GM21423 (cell line): ENCODE measurements around the gene DENND1A.
A peak's percentile ranks its signal among the peaks of the same experiment; 100 is the strongest.

Experiments
- ATAC-seq: cut with Tn5 transposase; IDR thresholded peaks from one replicate; pipeline ENCODE4 v1.9.1; 2021; ENCODE audit warnings: mild to moderate bottlenecking, moderate library complexity; ENCODE audit not compliant: unreplicated experiment

DENND1A gene

DNA sequence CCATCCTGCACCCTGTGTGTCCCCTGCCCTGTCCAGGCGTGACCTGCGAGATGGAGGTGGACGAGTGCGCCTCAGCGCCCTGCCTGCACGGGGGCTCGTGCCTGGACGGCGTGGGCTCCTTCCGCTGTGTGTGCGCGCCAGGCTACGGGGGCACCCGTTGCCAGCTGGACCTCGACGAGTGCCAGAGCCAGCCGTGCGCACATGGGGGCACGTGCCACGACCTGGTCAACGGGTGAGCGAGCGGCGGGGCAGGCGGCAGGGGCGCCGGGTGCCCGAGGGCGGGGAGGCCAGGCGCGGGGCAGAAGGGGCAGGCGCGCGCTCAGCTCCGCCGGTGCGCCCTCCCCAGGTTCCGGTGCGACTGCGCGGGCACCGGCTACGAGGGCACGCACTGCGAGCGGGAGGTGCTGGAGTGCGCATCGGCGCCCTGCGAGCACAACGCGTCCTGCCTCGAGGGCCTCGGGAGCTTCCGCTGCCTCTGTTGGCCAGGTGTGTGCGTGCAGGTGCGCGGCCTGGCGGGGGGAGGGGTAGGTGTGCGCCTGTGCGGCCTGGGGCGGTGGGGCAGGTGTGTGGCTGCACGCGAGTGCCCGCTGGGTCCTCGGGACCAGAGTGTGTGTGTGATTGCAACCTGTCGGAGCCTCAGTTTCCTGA, 563.9 kb downstream of the DENND1A start:
- no peak for ATAC-seq

DNA sequence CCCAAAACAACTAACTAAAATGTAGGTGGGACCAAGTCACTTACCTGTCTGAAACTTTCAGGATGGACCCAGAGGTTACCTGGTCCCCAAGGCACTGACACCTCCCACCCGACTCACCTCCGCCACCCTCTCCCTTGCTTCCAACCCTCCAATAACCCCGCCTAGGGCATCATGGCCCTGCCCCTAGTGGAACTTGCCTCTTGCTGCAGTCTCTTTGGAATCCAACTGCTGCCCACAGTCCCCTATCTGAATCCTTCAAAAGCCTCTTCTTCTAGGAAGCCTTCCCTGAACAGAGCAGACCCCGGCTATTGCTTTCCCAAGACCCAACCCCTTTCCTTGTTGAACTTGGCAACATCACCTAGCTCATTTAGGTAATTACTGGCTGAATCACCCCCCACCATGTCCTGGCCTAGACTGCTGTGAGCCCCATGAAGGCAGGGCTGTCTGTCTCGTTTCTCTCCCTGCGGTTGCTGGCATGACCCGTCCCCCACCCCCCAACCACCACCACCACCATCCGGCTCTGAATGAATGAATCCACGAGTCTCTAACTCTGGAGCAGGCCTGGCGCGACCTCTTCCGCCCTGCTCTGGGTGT, 564.5 kb downstream of the DENND1A start:
- no peak for ATAC-seq

DNA sequence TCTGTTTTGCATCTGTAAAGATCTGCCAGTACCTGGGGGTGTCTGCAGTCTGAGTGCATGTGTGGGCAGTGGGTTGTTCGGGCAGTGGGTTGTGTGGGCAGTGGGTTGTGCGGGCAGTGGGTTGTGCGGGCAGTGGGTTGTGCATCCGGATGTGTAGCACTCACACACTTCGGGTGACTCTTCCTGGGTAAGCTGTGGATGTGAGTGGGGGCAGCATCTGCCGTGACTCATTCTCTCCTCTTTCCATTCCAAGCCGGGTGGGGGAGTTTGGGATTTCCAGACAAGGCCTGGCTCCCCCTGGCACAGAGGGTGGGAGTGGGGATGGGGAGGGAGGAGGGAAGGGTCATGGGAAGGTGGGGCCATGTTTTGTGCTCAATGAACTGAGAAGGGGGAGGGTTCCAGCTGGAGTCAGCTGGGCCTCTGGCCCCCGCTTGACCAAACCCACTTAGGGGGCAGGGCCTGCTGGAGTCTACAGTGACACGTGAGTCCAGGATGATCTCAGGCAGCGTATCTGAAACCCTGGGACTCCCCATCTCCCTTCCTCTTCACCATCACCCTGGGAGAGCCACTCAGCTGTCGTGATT, 565.6 kb downstream of the DENND1A start:
- no peak for ATAC-seq

DNA sequence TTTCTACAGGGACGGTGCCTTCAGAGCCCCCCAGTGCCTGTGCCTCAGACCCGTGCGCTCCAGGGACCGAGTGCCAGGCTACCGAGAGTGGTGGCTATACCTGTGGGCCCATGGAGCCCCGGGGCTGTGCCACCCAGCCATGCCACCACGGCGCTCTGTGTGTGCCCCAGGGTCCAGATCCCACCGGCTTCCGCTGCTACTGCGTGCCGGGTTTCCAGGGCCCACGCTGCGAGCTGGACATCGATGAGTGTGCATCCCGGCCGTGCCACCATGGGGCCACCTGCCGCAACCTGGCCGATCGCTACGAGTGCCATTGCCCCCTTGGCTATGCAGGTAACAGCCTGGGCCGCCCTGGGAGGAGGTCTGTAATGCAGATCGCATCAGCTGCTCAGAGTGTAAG, 567.1 kb downstream of the DENND1A start:
- ATAC-seq: no peak

DNA sequence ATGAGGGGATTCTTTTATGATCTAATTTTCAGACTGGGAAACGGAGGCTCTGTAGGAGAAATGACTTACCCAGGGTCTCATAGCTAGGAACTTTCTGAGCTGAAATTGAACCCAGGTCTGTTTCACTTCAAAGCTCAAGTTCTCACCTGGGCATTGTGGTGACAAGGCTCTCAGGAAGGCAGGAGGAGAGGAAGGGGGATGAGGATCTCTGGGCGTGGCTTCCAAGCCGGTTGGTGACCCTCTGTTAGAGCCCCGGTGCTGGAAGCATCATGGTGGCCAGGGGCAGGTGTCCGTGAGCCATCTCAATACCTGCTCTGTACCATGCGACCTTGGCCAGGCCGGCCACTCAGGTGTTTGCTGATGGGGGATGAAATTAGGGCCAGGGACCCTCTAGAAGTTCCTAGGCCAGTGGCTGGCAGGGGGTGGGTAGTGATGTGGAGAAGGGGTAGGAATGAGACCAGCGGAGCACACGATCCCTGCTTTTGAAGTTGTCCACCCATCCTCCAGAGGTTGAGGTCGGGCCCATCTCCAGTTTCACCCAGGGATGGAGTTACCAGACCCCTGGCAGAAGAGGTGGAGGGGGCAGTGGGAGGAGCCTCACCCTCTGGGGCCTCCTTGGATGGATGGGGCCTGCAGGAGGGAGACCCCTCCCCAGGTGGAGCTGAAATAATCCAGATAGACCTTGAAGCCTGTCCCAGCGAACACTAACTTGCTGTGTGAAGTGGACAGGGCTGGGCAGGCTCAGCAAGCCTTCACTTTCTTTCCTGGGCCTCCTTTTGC, 568.0 kb downstream of the DENND1A start:
- ATAC-seq: no peak

DNA sequence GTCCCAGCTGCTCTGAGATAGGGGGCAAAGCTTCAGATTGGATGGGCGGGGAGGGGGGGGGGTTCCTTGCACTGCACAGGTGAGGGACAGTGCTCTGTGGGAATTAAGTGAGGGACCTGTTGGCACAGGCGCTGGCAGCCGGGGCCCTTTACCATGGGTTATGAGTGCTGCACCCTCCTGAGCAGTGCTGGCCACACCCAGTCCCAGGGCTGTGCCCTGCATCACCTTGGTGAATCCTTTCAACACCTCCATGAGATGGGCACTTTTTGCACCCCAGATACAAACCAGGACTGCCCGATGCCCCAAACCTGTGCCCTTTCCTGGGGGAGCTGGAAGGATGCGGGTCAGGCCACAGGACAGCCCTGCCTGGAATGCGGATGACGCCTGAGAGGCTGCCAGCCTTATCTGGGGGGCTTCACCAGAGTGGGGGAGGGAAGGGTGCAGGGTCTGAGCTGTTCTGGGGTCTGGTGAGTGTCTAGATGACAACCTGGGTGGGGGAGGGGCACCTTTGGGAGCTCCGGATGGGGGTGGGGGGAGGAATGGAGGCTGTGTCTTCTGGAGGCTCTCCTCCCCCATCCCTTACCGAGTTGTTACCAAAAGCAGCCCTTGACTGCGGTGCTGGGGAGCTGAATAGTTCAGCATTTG, 568.7 kb downstream of the DENND1A start:
- ATAC-seq: no peak

DNA sequence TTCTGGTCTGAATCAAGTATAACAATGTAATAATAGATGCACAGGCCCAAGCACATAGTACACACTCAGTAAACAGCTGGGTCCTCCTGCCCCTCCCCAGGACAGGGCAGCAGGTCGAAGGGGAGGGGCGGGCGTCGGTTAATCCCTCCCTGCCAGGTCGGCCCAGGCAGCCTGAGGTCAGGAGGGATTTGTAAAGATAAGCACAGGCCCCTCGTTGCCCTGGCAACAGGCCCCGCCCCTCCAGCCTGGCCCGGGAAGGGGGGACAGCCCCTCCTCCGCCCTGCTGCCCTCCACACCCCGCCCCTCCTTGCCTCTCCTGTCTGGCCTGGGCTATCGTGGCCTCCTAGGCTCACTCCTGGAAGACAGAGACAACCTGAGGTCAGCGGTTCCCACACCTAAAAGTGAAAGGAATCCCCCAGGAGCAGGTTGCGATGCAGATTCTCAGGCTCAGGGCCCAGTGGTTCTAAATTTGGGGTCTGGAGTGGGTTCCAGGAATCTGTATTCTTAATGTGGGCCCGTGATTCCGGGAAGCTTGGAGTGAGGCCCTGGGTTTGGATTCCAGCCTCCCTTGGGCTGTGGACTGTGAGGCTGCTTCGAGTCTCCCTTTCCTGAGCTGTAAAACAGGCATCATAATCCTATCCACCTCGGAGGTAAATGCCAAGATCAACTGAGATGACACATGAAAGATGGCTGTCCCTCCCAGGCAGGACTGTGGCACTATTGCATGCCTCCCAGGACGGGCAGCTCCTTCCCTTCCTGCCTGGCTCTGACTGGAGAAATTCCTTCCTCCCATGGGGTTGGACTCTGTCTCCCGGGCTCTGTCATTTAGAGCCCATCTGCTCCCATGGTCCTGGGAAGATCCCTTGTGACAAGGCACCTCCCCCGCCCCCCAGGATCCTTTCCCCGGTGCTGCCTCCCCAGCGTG, 569.5 kb downstream of the DENND1A start:
- no peak for ATAC-seq

DNA sequence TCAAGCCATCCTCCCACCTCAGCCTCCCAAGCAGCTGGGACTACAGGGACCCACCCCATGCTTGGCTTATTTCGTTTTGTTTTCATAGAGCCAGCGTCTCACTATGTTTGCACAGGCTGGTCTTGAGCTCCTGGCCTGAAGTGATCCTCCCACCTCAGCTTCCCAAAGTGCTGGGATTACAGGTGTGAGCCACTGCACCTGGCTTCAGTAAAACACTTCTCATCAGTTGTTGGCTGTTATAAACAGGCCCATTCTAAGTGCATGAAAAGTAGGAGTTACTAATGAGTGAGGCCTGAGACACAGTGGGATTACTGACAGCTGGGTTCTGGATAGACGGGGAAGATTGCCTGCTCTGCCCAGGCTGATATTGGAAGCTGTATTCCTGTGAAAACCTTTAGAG, 570.4 kb downstream of the DENND1A start:
- ATAC-seq: no peak

DNA sequence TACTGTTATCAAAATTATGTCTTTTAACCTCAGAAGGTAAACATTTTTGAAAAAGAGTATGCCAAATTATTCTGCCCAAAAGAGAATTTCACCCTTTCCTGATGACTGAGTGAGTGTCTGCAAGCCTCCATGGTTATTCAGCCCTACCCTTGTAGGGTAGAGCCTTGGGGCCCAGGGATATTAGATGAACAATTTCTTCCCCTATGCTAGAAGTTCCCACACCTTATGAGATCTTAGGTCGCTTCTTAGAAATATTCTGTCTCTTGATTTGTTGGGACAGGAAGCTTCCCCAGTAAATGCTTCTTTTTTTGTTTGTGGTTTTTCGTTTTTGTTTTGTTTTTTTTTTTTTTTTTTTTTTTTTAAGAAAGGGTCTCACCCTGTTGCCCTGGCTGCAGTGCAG, 570.8 kb downstream of the DENND1A start:
- no peak for ATAC-seq

DNA sequence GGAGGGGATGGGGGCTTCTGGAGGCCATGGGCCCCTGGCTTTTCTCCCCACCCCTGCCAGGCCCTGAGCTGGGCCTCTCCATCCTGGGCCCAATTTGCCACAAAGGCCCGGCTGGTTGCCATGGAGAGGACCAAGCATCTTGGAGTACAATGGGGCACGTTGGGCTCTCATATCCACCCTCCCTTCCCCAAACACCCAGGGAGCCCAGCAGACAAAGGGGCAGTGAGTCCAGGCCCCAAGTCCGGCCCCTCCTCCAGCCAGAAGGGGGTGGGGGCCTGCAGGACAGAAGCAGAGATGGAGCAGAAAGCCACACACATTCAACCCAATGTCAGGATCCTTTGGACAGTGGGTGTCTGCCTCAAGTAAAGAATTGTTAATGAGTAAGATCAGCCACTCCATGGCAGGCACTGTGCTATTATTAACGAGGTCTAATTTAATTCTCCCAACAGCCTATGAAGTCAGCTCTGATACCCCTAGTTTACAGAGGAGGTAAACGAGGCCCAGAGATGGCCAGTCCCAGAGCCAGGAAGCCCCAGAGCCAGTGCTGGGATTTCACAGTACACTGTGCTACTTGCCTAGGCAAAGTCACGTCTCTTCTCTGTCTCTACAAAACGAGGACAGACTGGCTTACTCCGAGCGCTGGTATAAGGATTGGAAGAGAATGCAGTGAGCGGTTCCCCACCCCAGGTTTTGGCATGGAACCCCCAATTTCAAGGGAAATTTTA, 571.6 kb downstream of the DENND1A start:
- no peak for ATAC-seq

DNA sequence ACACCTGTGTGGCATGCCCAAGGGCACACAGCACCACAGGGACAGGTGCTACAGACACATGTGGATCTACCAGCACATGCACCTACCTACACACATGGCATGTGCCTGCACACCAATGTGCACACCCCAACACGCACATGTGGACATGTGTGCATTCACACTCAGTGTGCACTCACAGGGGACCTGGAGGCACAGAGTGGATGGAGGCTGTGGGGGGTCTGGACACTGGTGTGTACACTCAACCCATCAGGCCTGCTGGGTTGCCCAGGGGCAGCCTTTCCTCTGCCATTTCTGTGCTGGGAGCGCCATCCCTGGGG, 572.2 kb downstream of the DENND1A start:
- no peak for ATAC-seq

DNA sequence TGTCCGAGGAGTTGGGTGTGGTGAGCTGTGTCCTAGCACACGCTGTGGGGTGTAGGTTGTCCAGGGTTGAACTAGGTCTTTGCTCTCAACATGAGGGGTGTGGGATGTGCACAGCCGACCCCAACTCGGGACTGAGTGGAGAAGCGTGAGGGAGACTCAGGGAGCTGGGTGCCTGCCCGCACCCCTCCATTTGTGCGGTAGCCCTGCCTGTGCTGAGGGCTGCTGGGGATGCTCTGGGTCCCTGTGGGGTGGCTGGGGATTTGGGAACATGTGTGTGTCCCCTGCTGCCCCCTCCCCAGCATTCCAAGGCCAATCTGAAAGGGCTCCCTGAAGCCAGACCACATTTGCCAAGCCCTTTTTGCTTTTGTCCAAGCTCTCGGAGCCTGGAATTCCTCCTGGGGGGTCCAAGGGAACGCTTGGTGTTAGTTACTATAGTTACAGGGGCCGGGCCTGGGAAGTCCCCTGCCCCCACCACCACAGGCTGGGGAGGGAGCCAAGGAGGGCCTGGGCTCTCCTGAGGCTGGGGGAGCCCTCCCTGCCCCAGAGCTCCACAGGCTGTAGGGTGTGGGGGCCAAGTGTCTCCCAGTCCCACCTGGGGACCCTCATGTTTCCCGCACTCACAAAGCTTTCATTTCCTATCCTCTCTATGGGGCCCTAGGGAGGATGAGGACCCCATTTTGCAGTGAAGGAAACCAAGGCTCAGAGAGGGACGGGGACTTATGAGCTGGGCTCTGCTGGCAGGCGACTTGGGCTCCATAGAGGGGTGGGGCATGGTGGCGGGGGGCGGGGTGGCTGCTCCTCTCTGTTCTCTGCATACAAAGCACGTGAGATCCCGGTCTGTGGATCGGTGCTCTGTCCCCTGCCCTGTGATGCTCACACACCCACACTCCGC, 572.8 kb downstream of the DENND1A start:
- ATAC-seq: no peak

DNA sequence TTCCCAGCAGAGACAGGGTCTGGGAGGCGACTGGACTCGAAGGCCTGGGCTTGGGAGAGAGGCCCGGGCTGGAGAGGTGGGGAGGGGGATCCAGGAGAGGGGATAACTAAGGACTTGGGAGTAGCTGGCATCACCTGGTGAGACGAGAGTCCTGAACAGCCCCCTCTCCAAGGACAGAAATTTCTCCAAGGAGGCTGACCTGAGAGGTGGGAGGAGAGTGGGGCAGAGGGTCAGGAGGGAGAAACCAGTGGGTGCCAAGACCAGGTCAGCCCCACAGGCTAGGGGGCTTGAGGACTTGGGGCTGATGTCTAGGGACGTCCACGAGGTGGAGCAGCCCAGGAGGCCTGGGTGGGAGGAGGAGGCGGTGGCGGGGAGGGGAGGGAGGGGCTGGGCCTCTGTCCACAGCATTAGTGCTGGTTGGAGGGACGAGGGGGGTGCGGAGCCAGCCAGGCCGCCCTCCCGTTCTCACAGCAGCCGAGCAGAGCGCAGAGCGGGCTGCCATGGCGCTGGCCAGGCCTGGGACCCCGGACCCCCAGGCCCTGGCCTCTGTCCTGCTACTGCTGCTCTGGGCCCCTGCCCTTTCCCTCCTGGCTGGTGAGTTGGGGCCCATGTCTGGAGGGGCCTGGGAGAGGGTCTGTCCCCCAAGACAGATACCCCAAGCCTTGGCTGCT, 574.0 kb downstream of the DENND1A start, which contains the start of gene CRB2:
TSS of gene CRB2 (plus strand) at position 437 of the 671 bp plus-strand sequence. CDS start at position 501, 64 bp downstream.
- ATAC-seq: no peak

DNA sequence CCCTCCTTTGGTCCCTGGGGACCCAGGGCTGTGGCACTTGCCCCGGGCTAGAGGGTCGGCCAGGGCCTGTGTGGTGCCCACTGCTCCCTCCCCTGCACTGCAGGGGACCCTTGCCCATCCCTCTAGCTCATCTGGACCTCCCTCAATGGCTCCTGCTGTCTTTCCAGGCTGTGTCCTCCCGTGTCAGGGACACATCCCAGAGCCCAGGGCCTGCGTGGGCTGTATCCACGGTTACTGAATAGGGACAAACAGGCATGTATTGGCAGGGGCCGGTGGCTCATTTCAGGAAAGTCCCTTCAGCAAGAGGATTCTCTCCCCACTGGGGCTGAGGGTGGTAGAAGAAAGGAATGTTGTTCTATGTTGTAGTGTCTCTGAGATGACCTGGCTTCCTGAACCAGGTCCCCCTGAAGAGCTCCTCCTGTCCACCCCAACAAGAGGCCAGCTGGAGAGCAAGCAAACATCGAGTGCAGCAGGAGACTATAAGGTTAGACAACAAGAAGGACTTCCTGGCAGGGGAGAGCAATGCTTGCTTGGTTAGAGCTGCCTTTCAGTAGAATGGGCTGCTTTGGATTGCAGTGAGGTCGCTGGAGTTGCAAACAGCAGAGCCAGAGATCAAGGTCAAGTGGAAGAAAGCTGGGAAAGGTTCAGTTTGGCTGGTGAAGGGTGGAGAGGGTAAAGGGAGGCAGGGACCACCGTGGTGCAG, 575.0 kb downstream of the DENND1A start:
- ATAC-seq: no peak

DNA sequence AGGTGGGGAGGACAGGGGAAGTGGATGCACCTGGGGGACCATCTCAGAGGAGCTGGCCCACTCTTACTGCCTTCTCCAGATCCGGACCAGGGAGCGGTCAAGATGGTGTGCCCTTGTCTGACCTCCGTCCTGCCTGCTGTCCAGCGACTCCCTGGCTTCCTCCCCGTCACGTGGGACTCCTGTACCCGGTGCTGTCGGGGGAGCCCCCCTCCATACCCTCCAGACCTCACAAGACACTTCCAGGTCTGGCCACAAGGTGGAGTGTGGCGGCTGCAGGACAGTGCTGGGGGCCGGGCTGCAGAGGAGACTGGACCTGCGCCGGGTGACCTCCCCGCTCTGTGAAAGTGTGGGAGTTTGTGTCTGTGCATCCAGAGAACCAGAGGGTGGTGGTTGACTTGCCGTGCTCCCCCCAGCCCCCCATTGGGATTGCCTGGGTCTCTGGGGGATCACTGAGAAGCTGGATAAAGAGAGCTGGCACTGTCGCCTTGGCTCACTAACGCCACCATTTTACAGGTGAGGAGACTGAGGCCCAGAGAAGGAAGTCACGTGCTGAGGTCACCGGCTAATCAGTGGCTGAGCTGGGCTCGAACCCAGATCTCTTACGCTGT, 575.8 kb downstream of the DENND1A start:
- ATAC-seq: peak; percentile 65

DNA sequence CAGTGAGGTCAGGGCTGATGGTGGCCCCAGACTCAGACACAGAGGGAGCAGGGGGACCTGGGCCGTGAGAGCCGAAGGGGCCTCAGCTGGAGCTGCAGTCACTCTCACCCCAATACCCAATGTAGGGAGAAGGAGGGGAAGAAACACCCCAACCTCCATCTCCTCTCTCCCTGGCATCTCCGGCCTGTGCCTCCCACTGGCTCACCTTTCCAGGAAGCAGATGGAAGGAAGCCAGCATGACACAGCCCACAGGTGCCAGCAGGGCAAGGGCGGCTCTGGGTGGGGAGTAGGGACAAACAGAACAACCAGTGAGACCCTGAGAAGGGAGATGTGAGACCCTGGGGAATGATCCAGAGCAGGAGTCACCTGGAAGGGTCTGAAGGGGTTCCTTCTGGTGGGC, 576.9 kb downstream of the DENND1A start:
- no peak for ATAC-seq
